ENCODE measurements around the gene RCC2.

The RCC2 gene

GRCh38 chr1:17451731-17452130, 12.3 kb upstream of the RCC2 start:
- no peak for ATAC-seq
- TF ChIP-seq SNAI2 (CRISPR knock-in tag; IDR thresholded peaks at IDR 0.05) (no peak), ZFP30 (CRISPR knock-in tag; IDR thresholded peaks at IDR 0.05) (no peak), GLIS3 (CRISPR knock-in tag; IDR thresholded peaks at IDR 0.05) (no peak), ISL1 (CRISPR knock-in tag; IDR thresholded peaks at IDR 0.05) (no peak), ARNTL (CRISPR knock-in tag; IDR thresholded peaks at IDR 0.05; ENCODE audit: borderline replicate concordance, low read depth) (no peak), CREB5 (CRISPR knock-in tag; IDR thresholded peaks at IDR 0.05; ENCODE audit: low read depth) (no peak), ZNF70 (CRISPR knock-in tag; IDR thresholded peaks at IDR 0.05) (no peak), POU6F1 (CRISPR knock-in tag; IDR thresholded peaks at IDR 0.05; ENCODE audit: borderline replicate concordance, low read depth) (no peak)

- TF ChIP-seq SNAI2 (CRISPR knock-in tag; IDR thresholded peaks at IDR 0.05) (no peak), ISL1 (CRISPR knock-in tag; IDR thresholded peaks at IDR 0.05) (no peak), ZNF565 (CRISPR knock-in tag; conservative IDR thresholded peaks at IDR 0.05; ENCODE audit: low read depth) (no peak), ZFP3 (CRISPR knock-in tag; IDR thresholded peaks at IDR 0.05) (no peak), OSR1 (CRISPR knock-in tag; IDR thresholded peaks at IDR 0.05) (no peak), ZNF70 (CRISPR knock-in tag; IDR thresholded peaks at IDR 0.05) (no peak)
- no peak for ATAC-seq
These were observed 8.1 kb upstream of the RCC2 start for GRCh38 chr1:17447501-17447992.

GRCh38 chr1:17442841-17443240, 3.4 kb upstream of the RCC2 start:
- no peak for ATAC-seq
- TF ChIP-seq CSDC2 (CRISPR knock-in tag; IDR thresholded peaks at IDR 0.05) (no peak), ZNF70 (CRISPR knock-in tag; IDR thresholded peaks at IDR 0.05) (no peak), ISL1 (CRISPR knock-in tag; IDR thresholded peaks at IDR 0.05) (no peak), CSRNP3 (CRISPR knock-in tag; IDR thresholded peaks at IDR 0.05) (no peak), TCF4 (CRISPR knock-in tag; IDR thresholded peaks at IDR 0.05; ENCODE audit: borderline replicate concordance) (no peak), PPARA (CRISPR knock-in tag; IDR thresholded peaks at IDR 0.05; ENCODE audit: borderline replicate concordance) (no peak), ZNF565 (CRISPR knock-in tag; conservative IDR thresholded peaks at IDR 0.05; ENCODE audit: low read depth) (no peak), ESRRG (CRISPR knock-in tag; IDR thresholded peaks at IDR 0.05) (no peak), CREB5 (CRISPR knock-in tag; IDR thresholded peaks at IDR 0.05; ENCODE audit: low read depth) (no peak), ZFP30 (CRISPR knock-in tag; IDR thresholded peaks at IDR 0.05) (no peak), GLIS3 (CRISPR knock-in tag; IDR thresholded peaks at IDR 0.05) (no peak), POU6F1 (CRISPR knock-in tag; IDR thresholded peaks at IDR 0.05; ENCODE audit: borderline replicate concordance, low read depth) (no peak), ZNF8 (CRISPR knock-in tag; IDR thresholded peaks at IDR 0.05) (no peak)

- ATAC-seq, result no peak
- TF ChIP-seq ZNF70 (CRISPR knock-in tag; IDR thresholded peaks at IDR 0.05) (no peak), ZC3H10 (CRISPR knock-in tag; IDR thresholded peaks at IDR 0.05) (no peak), RARB (CRISPR knock-in tag; IDR thresholded peaks at IDR 0.05) (no peak), PPARA (CRISPR knock-in tag; IDR thresholded peaks at IDR 0.05; ENCODE audit: borderline replicate concordance) (no peak), ISL1 (CRISPR knock-in tag; IDR thresholded peaks at IDR 0.05) (no peak), TSHZ2 (CRISPR knock-in tag; IDR thresholded peaks at IDR 0.05) (no peak), ZNF8 (CRISPR knock-in tag; IDR thresholded peaks at IDR 0.05) (no peak), POU6F1 (CRISPR knock-in tag; IDR thresholded peaks at IDR 0.05; ENCODE audit: borderline replicate concordance, low read depth) (no peak), SNAI2 (CRISPR knock-in tag; IDR thresholded peaks at IDR 0.05) (no peak), CSDC2 (CRISPR knock-in tag; IDR thresholded peaks at IDR 0.05) (no peak)
These were observed 2.5 kb upstream of the RCC2 start for GRCh38 chr1:17441993-17442357.
